Heart left ventricle (tissue), 13 donors: Measurements from ENCODE around the gene AAR2.

Source experiments
- CTCF ChIP-seq, 12 donors: fragments of 200-600 bp; sonication (generic) in 4 of 12; IDR thresholded peaks; one replicate each; pipeline versions ENCODE4 v1.5.0 to v1.8.0; 2018 to 2022; ENCODE audit warnings: antibody characterized with exemption in 12 of 12, mild to moderate bottlenecking in 5 of 12
- POLR2A ChIP-seq, 2 donors: fragments of 450-650 bp; IDR thresholded peaks; one replicate each; pipeline ENCODE4 v1.6.1; 2017; ENCODE audit warnings: antibody characterized with exemption in 2 of 2, mild to moderate bottlenecking in 2 of 2, moderate library complexity in 2 of 2
- donor health status: ischemic (EF 13 %, LVEDD 7.1; RV severe dilation, severe dysfunction).
- donor health status: DM: no; HTN: yes; CAD: no.
- donor health status: DM: no; HTN: no; CAD: no.
- donor health status: ischemic (EF 25% LVEDD 6.9; RV normal size, moderate dysfunction).
- donor health status: ischemic (EF 25% LVEDD 5.7; RV mildly dilated, moderate dysfunction).
- donor health status: ischemic (EF 35%, LVEDD 5.7; RV mildly dilated, moderate dysfunction).
- donor health status: nonischemic (EF 11% LVEDD 7.7; RV severe dilation, severe dysfunction).
- donor health status: DM: yes; HTN: yes; CAD: no.
- donor health status: PGD.
- donor health status: ischemic (EF 29% LVEDD 5.4; RV normal size, mild dysfunction).
- donor health status: nonischemic (EF 23%, LVEDD 6.1; RV moderate dilation, normal function).

GRCh38 chr20:36267605-36268381, 31.5 kb downstream of the AAR2 start:
- TF ChIP-seq CTCF (IDR thresholded peaks at IDR 0.05), result no peak
- no peak for TF ChIP-seq POLR2A (IDR thresholded peaks at IDR 0.05)
